ENCODE results near the gene C1orf74.

The C1orf74 gene

DNA sequence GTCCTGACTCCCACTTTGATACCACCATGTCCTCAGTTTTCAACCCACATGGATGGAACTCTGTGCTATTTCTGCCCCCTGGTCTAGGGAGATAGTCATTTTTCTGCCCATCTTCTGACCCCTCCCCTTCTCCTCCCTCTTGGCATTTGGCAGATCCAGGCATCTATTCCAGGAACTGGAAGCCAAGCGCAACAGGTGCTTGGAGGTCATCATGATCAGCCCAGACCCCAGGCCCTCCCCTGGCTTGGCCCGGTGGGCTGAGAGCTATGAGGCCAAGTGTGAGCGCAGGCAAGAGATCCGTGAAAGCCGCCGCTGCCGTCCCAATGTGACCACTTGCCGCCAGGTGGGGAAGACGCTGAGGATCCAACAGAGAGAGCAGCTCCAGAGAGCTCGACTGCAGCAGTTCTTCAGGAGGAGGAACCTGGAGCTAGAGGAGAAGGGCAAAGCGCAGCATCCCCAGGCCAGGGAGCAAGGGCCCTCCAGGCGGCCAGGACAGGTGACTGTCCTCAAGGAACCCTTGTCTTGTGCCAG is 24.5 kb downstream of the C1orf74 start:
- in situ Hi-C loops (cut with HindIII; ENCODE audit: low sequenced_read_pairs), result no loop called here
- TF ChIP-seq, protein P1, sequence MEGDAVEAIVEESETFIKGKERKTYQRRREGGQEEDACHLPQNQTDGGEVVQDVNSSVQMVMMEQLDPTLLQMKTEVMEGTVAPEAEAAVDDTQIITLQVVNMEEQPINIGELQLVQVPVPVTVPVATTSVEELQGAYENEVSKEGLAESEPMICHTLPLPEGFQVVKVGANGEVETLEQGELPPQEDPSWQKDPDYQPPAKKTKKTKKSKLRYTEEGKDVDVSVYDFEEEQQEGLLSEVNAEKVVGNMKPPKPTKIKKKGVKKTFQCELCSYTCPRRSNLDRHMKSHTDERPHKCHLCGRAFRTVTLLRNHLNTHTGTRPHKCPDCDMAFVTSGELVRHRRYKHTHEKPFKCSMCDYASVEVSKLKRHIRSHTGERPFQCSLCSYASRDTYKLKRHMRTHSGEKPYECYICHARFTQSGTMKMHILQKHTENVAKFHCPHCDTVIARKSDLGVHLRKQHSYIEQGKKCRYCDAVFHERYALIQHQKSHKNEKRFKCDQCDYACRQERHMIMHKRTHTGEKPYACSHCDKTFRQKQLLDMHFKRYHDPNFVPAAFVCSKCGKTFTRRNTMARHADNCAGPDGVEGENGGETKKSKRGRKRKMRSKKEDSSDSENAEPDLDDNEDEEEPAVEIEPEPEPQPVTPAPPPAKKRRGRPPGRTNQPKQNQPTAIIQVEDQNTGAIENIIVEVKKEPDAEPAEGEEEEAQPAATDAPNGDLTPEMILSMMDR (IDR thresholded peaks at IDR 0.05; ENCODE audit: low read depth, low read length, missing control alignments), result no peak

DNA sequence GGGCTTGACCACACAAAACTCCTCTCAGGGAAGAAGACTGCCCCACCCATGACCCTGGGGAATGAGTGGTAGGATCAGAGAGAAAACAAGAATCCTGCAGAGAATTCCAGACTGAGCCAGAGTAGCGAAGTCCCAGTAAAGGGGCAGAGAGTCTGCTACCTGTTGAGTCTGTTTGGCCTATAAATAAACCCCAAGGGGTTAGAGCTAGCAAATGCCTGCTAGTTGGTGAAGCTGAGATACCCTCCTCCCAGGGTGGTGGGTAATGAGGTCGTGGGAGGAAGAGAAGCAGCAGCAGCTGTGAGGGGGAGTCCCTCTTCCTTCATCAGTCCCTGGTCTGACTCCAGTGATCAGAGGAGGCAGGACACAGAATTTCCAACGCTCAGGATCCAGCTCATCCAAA is 26.0 kb downstream of the C1orf74 start:
- TF ChIP-seq, protein P1 (IDR thresholded peaks at IDR 0.05; ENCODE audit: low read depth, low read length, missing control alignments), result no peak
- in situ Hi-C loops (cut with HindIII; ENCODE audit: low sequenced_read_pairs), result no loop called here
- DNase-seq (ENCODE audit: low read depth), result no peak
- H3K4me3 ChIP-seq (ENCODE audit: low read depth, low read length), result no peak overlapping the region

More for the DNA sequence above, 24.5 kb downstream of the C1orf74 start:
- H3K4me3 ChIP-seq (ENCODE audit: low read depth, low read length), result no peak overlapping the region
- no peak for DNase-seq (ENCODE audit: low read depth)

DNA sequence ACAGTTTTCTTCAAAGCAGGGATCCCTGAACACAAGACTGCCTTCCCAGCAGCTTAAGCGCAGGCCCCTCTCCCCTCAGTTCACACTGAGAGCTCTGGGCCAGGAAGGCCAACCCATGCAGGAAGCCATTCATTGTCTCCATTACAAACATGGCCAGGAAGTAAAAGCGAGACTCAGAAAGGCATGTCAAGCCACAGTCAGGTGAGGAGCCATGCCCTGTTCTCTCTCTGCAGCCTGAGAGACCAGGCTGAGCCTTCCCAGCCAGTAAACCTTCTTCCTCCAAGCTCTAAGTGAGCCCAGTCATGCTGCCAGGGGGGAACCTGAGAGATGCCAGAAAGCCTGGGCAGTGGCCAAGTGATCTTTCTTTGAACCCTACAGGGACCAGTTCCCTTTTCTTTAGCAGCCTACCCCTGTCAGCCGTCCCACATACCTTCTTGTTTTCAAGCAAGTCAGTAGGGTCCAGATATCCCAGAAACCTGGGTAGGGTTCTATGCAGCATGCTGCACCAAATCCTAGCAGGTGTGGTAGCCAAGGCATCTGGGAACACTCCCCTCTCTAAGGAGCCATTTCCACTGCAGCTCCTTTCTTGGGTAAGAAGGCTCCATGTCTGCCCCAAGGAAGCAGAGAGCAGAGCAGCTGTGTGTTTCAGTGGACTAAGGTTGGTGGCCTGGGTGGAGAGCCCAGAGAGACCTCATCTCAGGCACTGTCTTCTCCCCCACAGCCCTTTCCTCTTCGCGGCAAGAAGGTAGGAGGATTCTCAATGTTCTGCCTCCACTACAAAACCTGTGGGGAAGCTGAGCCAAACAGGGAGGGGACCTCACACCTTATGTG is 27.5 kb downstream of the C1orf74 start:
- no peak overlapping the region for H3K4me3 ChIP-seq (ENCODE audit: low read depth, low read length)
- in situ Hi-C loops (cut with HindIII; ENCODE audit: low sequenced_read_pairs), result no loop called here
- TF ChIP-seq, protein P1 (IDR thresholded peaks at IDR 0.05; ENCODE audit: low read depth, low read length, missing control alignments), result no peak
- no peak for DNase-seq (ENCODE audit: low read depth)

DNA sequence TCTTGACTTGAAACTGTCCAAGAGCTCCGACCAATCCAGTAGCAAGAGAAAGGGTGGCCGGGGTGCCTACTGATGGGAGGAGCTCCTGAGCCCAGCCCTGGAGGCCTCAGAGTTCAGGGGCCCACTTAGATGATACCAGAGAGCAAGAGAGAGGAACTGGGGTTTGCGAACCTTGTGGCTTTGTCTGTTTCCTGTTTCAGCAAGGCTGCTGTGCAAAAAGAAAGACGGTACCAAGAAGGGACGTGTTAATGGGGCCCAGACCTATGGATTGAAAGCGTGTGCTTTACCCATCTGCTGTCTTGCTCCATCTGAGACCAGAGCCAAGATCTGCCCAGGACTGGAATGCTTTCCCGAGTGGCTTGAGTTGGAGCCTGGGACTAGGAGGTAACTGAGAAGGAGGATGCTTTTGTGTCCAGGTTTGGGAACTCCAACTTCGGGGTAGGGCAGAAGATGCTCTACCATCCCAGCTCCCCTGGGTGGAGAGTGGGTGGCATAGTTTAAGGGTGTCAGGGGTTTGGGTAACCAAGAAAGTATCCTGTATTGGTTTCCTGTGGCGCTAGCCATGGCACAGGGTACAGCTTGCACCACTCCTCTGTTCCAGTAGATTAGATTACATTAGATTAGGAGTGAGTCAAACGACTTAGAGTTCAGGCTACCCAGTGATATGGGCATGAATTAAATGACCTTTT is 28.3 kb downstream of the C1orf74 start, which contains the start of gene TRAF3IP3:
Gene TRAF3IP3 (plus strand): TSS at position 128 of the 689 bp plus-strand sequence. CDS start 3,987 bp downstream, outside the sequence.
- no peak within 1 kb of the TSS for H3K4me3 ChIP-seq (ENCODE audit: low read depth, low read length)
- TF ChIP-seq, protein P1 (IDR thresholded peaks at IDR 0.05; ENCODE audit: low read depth, low read length, missing control alignments), result no peak
- DNase-seq (ENCODE audit: low read depth), result no peak
- in situ Hi-C loops (cut with HindIII; ENCODE audit: low sequenced_read_pairs), result no loop called here

DNA sequence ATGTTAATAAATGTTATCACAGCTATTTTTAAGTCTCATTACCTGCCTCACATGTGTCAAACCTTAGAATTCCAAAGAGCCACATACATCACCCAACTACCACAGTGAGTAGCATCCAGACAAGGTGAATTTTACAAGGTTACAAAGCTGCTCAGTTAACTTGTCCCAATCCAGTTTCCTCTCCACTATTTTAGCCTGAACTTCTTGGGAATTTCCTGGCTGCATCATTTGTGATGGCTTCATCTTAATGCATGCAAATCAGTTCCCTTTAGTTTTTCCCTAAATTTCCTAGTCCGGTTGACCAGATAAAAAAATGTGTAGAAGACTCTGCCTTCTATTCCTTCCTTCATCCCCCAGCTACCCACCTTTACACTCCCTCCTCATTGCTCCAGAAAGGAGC is 29.1 kb downstream of the C1orf74 start:
- H3K4me3 ChIP-seq (ENCODE audit: low read depth, low read length), result no peak overlapping the region
- in situ Hi-C loops (cut with HindIII; ENCODE audit: low sequenced_read_pairs), result no loop called here
- no peak for DNase-seq (ENCODE audit: low read depth)
- TF ChIP-seq, protein P1 (IDR thresholded peaks at IDR 0.05; ENCODE audit: low read depth, low read length, missing control alignments), result no peak

DNA sequence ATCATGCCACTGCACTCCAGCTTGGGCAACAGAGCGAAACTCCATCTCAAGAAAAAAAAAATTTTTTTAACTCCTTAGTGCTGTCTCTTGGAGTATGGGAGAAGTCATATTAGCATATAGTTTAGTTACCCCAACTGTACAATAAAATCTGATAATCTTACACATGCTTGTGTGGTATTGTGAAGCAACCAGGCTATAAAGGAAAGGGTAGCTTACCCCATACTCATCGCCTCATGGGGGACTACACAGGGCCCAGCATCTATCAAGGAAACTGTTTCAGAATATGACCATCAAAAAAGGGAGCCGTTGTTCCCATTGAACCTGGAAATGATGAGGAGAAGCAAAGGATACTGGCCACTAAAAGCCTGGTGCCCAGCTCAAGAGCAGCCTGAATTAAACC is 31.5 kb downstream of the C1orf74 start:
- no peak for DNase-seq (ENCODE audit: low read depth)
- in situ Hi-C loops (cut with HindIII; ENCODE audit: low sequenced_read_pairs), result no loop called here
- TF ChIP-seq, protein P1 (IDR thresholded peaks at IDR 0.05; ENCODE audit: low read depth, low read length, missing control alignments), result no peak
- H3K4me3 ChIP-seq (ENCODE audit: low read depth, low read length), result no peak overlapping the region

All from astrocyte of the cerebellum (primary cell).